Loucy (cell line): Measurements from ENCODE around the gene SPDYC.
"Not testable (repeated sequence)": the region's sequence is repeated elsewhere in the genome, so short reads cannot be mapped to it uniquely, and the experiment has no call there.

Experiments used
- H2AFZ ChIP-seq: fragments of 200-600 bp; sonication (generic); 2 replicates; pipeline ENCODE4 v1.6.0; 2016; ENCODE audit warnings: antibody characterized with exemption, mild to moderate bottlenecking, low read length, moderate library complexity
- H3F3A ChIP-seq: fragments of 200-600 bp; 2 replicates; pipeline ENCODE4 v1.6.0; 2016; ENCODE audit warnings: antibody characterized with exemption, low read depth, mild to moderate bottlenecking
- H3K27me3 ChIP-seq: fragments of 200-600 bp; sonication (generic); 2 replicates; pipeline ENCODE4 v1.6.1; 2014; ENCODE audit warnings: low read length, mild to moderate bottlenecking; ENCODE audit not compliant: insufficient read depth, poor library complexity, severe bottlenecking
- H3K36me3 ChIP-seq: fragments of 200-600 bp; sonication (generic); 2 replicates; pipeline ENCODE4 v1.6.1; 2016; ENCODE audit warnings: low read length; ENCODE audit not compliant: insufficient read depth
- H3K4me1 ChIP-seq: fragments of 200-600 bp; sonication (generic); 2 replicates; pipeline ENCODE4 v1.5.1; 2014; ENCODE audit warnings: low read length, mild to moderate bottlenecking; ENCODE audit not compliant: insufficient read depth, poor library complexity, severe bottlenecking
- H3K4me2 ChIP-seq: fragments of 200-600 bp; sonication (generic); 2 replicates; pipeline ENCODE4 v1.6.0; 2014; ENCODE audit warnings: antibody characterized with exemption, low read length, low read depth, mild to moderate bottlenecking; ENCODE audit not compliant: poor library complexity, severe bottlenecking
- H3K4me3 ChIP-seq: fragments of 200-600 bp; sonication (generic); 2 replicates; pipeline ENCODE4 v1.5.1; 2014; ENCODE audit warnings: low read length, mild to moderate bottlenecking, mixed read lengths; ENCODE audit not compliant: poor library complexity, severe bottlenecking
- H3K79me2 ChIP-seq: fragments of 200-600 bp; sonication (generic); 2 replicates; pipeline ENCODE4 v1.6.1; 2014; ENCODE audit warnings: low read length; ENCODE audit not compliant: insufficient read depth
- H3K9ac ChIP-seq: fragments of 200-600 bp; sonication (generic); 2 replicates; pipeline ENCODE4 v1.6.0; 2014; ENCODE audit warnings: mild to moderate bottlenecking, low read depth, low read length, moderate library complexity; ENCODE audit not compliant: poor library complexity, severe bottlenecking
- H3K9me2 ChIP-seq: fragments of 200-600 bp; sonication (generic); replicated peaks from 2 replicates; pipeline ENCODE4 v1.6.1; 2016; ENCODE audit warnings: low read depth, low read length, mixed read lengths
- H3K9me3 ChIP-seq: fragments of 200-600 bp; sonication (generic); 2 replicates; pipeline ENCODE4 v1.6.1; 2014; ENCODE audit warnings: mild to moderate bottlenecking, antibody characterized with exemption, low read length, low read depth; ENCODE audit not compliant: insufficient read depth
- H4K20me1 ChIP-seq: fragments of 200-600 bp; sonication (generic); 2 replicates; pipeline ENCODE4 v1.6.0; 2014; ENCODE audit warnings: antibody characterized with exemption, low read length, mild to moderate bottlenecking; ENCODE audit not compliant: insufficient read depth, poor library complexity, severe bottlenecking
- CTCF ChIP-seq: fragments of 200-600 bp; sonication (generic); conservative IDR thresholded peaks from 2 replicates; pipeline ENCODE4 v1.5.1; 2014; ENCODE audit warnings: mild to moderate bottlenecking, antibody characterized with exemption, low read length
- EZH2phosphoT487 ChIP-seq: fragments of 200-600 bp; IDR thresholded peaks from 2 replicates; pipeline ENCODE4 v1.6.1; 2018; ENCODE audit warnings: antibody characterized with exemption, mild to moderate bottlenecking, moderate library complexity, borderline replicate concordance

Gene SPDYC

GRCh38 chr11:65169164-65169641, 830 bp upstream of the SPDYC start:
- no peaks in the 10 kb centered on the region for H3K27me3 ChIP-seq

GRCh38 chr11:65172600-65172999, 2.6 kb downstream of the SPDYC start:
- Histone ChIP-seq H3K9me3 (no peaks in the 10 kb centered on the region), H3K4me1 (peaks cover 15% of the 10 kb centered on the region), H3F3A (no peaks in the 10 kb centered on the region), H3K9ac (no peak overlapping the region), H3K27me3 (no peaks in the 10 kb centered on the region), H3K36me3 (no peaks in the 10 kb centered on the region), H3K79me2 (no peaks in the 10 kb centered on the region), H2AFZ (no peak overlapping the region), H3K4me2 (no peak overlapping the region), H3K9me2 (no peaks in the 10 kb centered on the region), H3K4me3 (no peak overlapping the region), H4K20me1 (no peaks in the 10 kb centered on the region)
- TF ChIP-seq CTCF (no peak), EZH2phosphoT487 (no peak)

More at GRCh38 chr11:65169164-65169641, 830 bp upstream of the SPDYC start:
- peaks cover 15% of the 10 kb centered on the region for H3K4me1 ChIP-seq
- H2AFZ ChIP-seq: peak overlapping the region; percentile 86
- no peak for TF ChIP-seq EZH2phosphoT487
- TF ChIP-seq CTCF: no peak
- H3F3A ChIP-seq: no peaks in the 10 kb centered on the region
- H3K9me2 ChIP-seq: no peaks in the 10 kb centered on the region
- H4K20me1 ChIP-seq: no peaks in the 10 kb centered on the region
- H3K4me2 ChIP-seq: peak overlapping the region; percentile 9
- peak overlapping the region; percentile 19 for H3K4me3 ChIP-seq
- H3K79me2 ChIP-seq: no peaks in the 10 kb centered on the region
- no peaks in the 10 kb centered on the region for H3K36me3 ChIP-seq
- H3K9ac ChIP-seq: peak overlapping the region; percentile 55
- H3K9me3 ChIP-seq: no peaks in the 10 kb centered on the region

- not testable (repeated sequence) for H3K9me2 ChIP-seq, H3K4me2 ChIP-seq, H3K27me3 ChIP-seq, H3K4me1 ChIP-seq, H3K79me2 ChIP-seq, H4K20me1 ChIP-seq, H3K9me3 ChIP-seq, H3K4me3 ChIP-seq, H3F3A ChIP-seq, H3K9ac ChIP-seq, H3K36me3 ChIP-seq
- H2AFZ ChIP-seq: 0 out of 2 replicates have a peak overlapping the region, but pooled peaks have one; percentile 36
Observed at GRCh38 chr11:65174571-65175010, 4.6 kb downstream of the SPDYC start.

GRCh38 chr11:65180877-65181568, 11.0 kb downstream of the SPDYC start:
- Histone ChIP-seq H3K9me2 (no peaks in the 10 kb centered on the region), H3K4me2 (peak overlapping the region; percentile 80), H3K27me3 (no peaks in the 10 kb centered on the region), H4K20me1 (no peaks in the 10 kb centered on the region), H2AFZ (peak overlapping the region; percentile 71), H3K36me3 (no peaks in the 10 kb centered on the region), H3K9ac (peak overlapping the region; percentile 97), H3K4me3 (peak overlapping the region; percentile 93), H3K9me3 (no peaks in the 10 kb centered on the region), H3F3A (no peaks in the 10 kb centered on the region), H3K4me1 (peaks cover 22% of the 10 kb centered on the region), H3K79me2 (peaks cover 24% of the 10 kb centered on the region)
- no peak for TF ChIP-seq EZH2phosphoT487
- TF ChIP-seq CTCF: peak; percentile 62
